Brain pericyte (primary cell): ENCODE data around the gene KCNJ5.

Source experiments
- DNase-seq: peaks from one replicate; pipeline ENCODE4 v3.0.0-alpha.2; 2012; ENCODE audit warnings: low read depth, low spot score

The KCNJ5 gene

GRCh38 chr11:128956401-128957201, 65.4 kb downstream of the KCNJ5 start:
- peak; percentile 21 for DNase-seq

DNA sequence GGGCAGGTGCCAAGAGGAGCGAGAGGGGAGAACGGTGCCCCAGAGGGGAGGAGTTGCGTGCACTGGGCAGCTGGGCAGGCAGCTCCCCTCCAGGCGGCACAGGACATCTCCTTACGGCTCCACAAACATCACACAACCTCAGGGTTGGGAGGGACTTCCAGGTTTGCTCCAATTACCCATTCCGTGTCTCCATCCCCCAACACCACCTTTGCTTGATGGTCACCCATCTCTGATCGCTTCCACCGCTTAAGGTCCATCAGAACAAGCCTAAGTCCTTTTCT, 66.0 kb downstream of the KCNJ5 start:
- no peak for DNase-seq

GRCh38 chr11:128961645-128962044, 70.5 kb downstream of the KCNJ5 start:
- no peak for DNase-seq

DNA sequence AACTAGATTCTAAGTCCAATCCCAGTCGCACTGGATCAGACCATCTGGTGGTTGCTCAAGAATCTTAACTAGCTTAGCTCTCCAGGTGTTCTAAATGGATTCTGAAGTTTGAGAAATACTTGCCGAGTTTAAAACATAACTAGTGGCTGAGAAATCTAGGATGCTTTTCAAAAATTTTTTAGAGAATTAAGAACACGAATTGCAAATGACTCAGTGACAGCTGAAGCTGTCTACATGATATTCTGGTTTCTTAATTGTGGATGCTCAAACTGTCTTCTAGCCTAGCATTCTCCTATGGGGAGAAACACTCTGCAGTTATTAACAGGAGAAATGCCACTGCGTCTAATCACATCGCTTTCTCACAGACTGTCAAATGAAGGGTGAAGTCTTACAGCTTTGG, 71.7 kb downstream of the KCNJ5 start:
- DNase-seq = no peak

GRCh38 chr11:128963744-128964325, 72.7 kb downstream of the KCNJ5 start:
- DNase-seq = no peak

- no peak for DNase-seq
Measured at GRCh38 chr11:128964463-128964930, 73.3 kb downstream of the KCNJ5 start.

GRCh38 chr11:128965485-128965884, 74.3 kb downstream of the KCNJ5 start:
- no peak for DNase-seq

GRCh38 chr11:128967578-128967977, 76.4 kb downstream of the KCNJ5 start:
- no peak for DNase-seq

DNA sequence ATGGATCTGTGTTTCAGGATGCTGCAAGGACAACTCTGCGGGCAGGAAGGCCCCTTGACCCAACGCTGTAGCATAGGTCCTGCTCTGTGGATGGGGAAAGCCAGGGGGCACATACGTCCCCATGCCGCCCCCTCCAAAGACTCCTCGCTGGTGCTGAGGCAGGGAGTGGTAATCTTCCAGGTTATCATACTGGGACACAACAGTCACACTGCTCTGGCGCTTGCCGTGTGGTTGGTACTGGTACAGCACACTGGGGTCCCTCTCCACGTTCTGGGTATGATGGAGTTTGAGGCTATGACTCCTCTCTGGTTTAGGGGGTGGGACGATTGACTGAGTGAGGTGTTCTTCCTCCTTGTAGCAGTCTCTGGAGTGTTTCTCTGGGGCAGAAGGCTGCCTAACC, 77.8 kb downstream of the KCNJ5 start:
- no peak for DNase-seq
